NCI-H226 (cell line): ENCODE results near the gene KIAA1671.

ENCODE experiments used
- DNase-seq: peaks from one replicate; pipeline ENCODE4 v3.0.0-alpha.2; 2015

KIAA1671 gene

GRCh38 chr22:25018009-25018408, 65.5 kb downstream of the KIAA1671 start:
- no peak for DNase-seq

- DNase-seq, result no peak
Observed at GRCh38 chr22:25019427-25020184, 67.1 kb downstream of the KIAA1671 start.

GRCh38 chr22:25021409-25021808, 68.9 kb downstream of the KIAA1671 start:
- no peak for DNase-seq

GRCh38 chr22:25021976-25022711, 69.6 kb downstream of the KIAA1671 start:
- no peak for DNase-seq

GRCh38 chr22:25023879-25024278, 71.4 kb downstream of the KIAA1671 start:
- DNase-seq, result no peak

- no peak for DNase-seq
Observed at GRCh38 chr22:25024895-25025294, 72.4 kb downstream of the KIAA1671 start.

GRCh38 chr22:25025491-25026400, 73.2 kb downstream of the KIAA1671 start:
- DNase-seq, result peak; percentile 65

- DNase-seq, result peak; percentile 1
Observed at GRCh38 chr22:25027043-25027906, 74.8 kb downstream of the KIAA1671 start.

GRCh38 chr22:25027959-25028840, 75.7 kb downstream of the KIAA1671 start:
- no peak for DNase-seq

- DNase-seq, result no peak
Observed at GRCh38 chr22:25028841-25029141, 76.3 kb downstream of the KIAA1671 start.

GRCh38 chr22:25029181-25029580, 76.7 kb downstream of the KIAA1671 start:
- DNase-seq, result no peak

- DNase-seq, result no peak
Observed at GRCh38 chr22:25030636-25031035, 78.1 kb downstream of the KIAA1671 start.

GRCh38 chr22:25032066-25032465, 79.5 kb downstream of the KIAA1671 start:
- DNase-seq, result no peak

- DNase-seq, result no peak
Observed at GRCh38 chr22:25035715-25036114, 83.2 kb downstream of the KIAA1671 start.

- DNase-seq, result no peak
Observed at GRCh38 chr22:25038239-25038638, 85.7 kb downstream of the KIAA1671 start.

- no peak for DNase-seq
Observed at GRCh38 chr22:25038771-25039170, 86.3 kb downstream of the KIAA1671 start.

- no peak for DNase-seq
Observed at GRCh38 chr22:25039255-25039654, 86.7 kb downstream of the KIAA1671 start.

GRCh38 chr22:25039754-25040153, 87.2 kb downstream of the KIAA1671 start:
- no peak for DNase-seq

GRCh38 chr22:25045159-25045558, 92.6 kb downstream of the KIAA1671 start:
- DNase-seq, result no peak

GRCh38 chr22:25048071-25048470, 95.6 kb downstream of the KIAA1671 start:
- no peak for DNase-seq
